HepG2 (cell line): ENCODE measurements around the gene AUNIP. TPM values are rescaled to one million over a fixed set of nuclear protein-coding genes. Genes with fewer than 3 reads are reported as not detected.

Source experiments
- ATAC-seq: fragments of 200-7000 bp; cut with Tn5 transposase; 3 replicates; pipeline ENCODE4 v1.9.1; 2020; ENCODE audit warnings: mild to moderate bottlenecking, moderate library complexity
- BruUV-seq: library from RNA; stranded (reverse); fragments of 400-500 nt; replicated peaks from 2 replicates; lab custom pipeline; 2021; lab: Mats Ljungman, UMichigan
- CTCF ChIA-PET: fragments of 300-600 bp; formaldehyde crosslinking; extraction: SDS; loops from one replicate; lab custom pipeline; 2021; ENCODE audit warnings: low total read pairs, inconsistent platforms, low intra/inter-chr PET ratio; lab: Yijun Ruan, JAX
- POLR2A ChIA-PET: fragments of 350-600 bp; sonication (Branson Sonifier 250); formaldehyde crosslinking; loops from one replicate; lab custom pipeline; 2020; ENCODE audit warnings: antibody characterized with exemption, inconsistent platforms; lab: Yijun Ruan, JAX
- DNase-seq: peaks from one replicate; pipeline ENCODE4 v3.0.0-alpha.2; 2015; ENCODE audit warnings: low spot score
- FAIRE-seq: peaks from 3 replicates; lab custom pipeline; 2011; peaks lifted over from hg19 to GRCh38; lab: Jason Lieb, UNC
- H2AFZ ChIP-seq: one replicate; pipeline ENCODE4 v1.6.1; 2011; ENCODE audit warnings: low read length, inconsistent platforms
- H3K27ac ChIP-seq: fragments of 300-600 bp; 3 replicates; pipeline ENCODE4 v1.8.0; 2011; ENCODE audit warnings: mixed run types, mild to moderate bottlenecking, mixed read lengths, low read length, inconsistent platforms; ENCODE audit not compliant: insufficient read depth; ENCODE audit errors: extremely low read length
- H3K27me3 ChIP-seq, 2 experiments: fragments of 200-600 bp in 1 of 2; 2 replicates in 1 of 2; 3 replicates in 1 of 2; pipeline versions ENCODE4 v1.6.0 to v1.8.0; 2011; ENCODE audit warnings: low read length in 2 of 2, mild to moderate bottlenecking in 2 of 2, moderate library complexity in 2 of 2, inconsistent platforms in 1 of 2; ENCODE audit not compliant: insufficient read depth in 2 of 2, control insufficient read depth in 1 of 2
- H3K36me3 ChIP-seq, 2 experiments: fragments of 200-600 bp in 1 of 2; replicated peaks in 1 of 2; 2 replicates in 1 of 2; 3 replicates in 1 of 2; pipeline versions ENCODE4 v1.5.1 to v1.8.0; 2011; ENCODE audit warnings: low read length in 2 of 2, inconsistent platforms in 1 of 2; ENCODE audit not compliant: insufficient read depth in 2 of 2, control insufficient read depth in 1 of 2
- H3K4me1 ChIP-seq: 2 replicates; pipeline ENCODE4 v1.5.1; 2012; ENCODE audit warnings: low read length, inconsistent platforms; ENCODE audit not compliant: insufficient read depth
- H3K4me2 ChIP-seq: 2 replicates; pipeline ENCODE4 v1.6.0; 2011; ENCODE audit warnings: low read depth, low read length, inconsistent platforms
- H3K4me3 ChIP-seq, 3 experiments: fragments of 200-600 bp in 1 of 3; sonication (generic), shearing (Covaris generic) in 1 of 3; replicated peaks in 1 of 3; 2 replicates each; pipeline ENCODE4 v1.5.1; 2011 to 2016; ENCODE audit warnings: low read length in 3 of 3, inconsistent platforms in 2 of 3, low read depth in 2 of 3, mild to moderate bottlenecking in 2 of 3, control low read depth in 1 of 3, mixed read lengths in 1 of 3; ENCODE audit not compliant: insufficient read depth in 1 of 3
- H3K79me2 ChIP-seq: one replicate; pipeline ENCODE4 v1.6.1; 2011; ENCODE audit warnings: low read length, inconsistent platforms; ENCODE audit not compliant: insufficient read depth
- H3K9ac ChIP-seq: 2 replicates; pipeline ENCODE4 v1.6.0; 2011; ENCODE audit warnings: mild to moderate bottlenecking, low read depth, low read length, inconsistent platforms; ENCODE audit not compliant: insufficient read depth
- H3K9me3 ChIP-seq: 2 replicates; pipeline ENCODE4 v1.5.1; 2012; ENCODE audit warnings: mild to moderate bottlenecking, low read length
- H4K20me1 ChIP-seq: 2 replicates; pipeline ENCODE4 v1.6.0; 2011; ENCODE audit warnings: inconsistent platforms, mild to moderate bottlenecking, low read length, moderate library complexity; ENCODE audit not compliant: insufficient read depth
- GABPB1 ChIP-seq: IDR thresholded peaks from 2 replicates; pipeline ENCODE4 v1.6.1; 2016; ENCODE audit warnings: mild to moderate bottlenecking, missing genetic modification reagents, moderate library complexity, missing compliant biosample characterization
- HNF4G ChIP-seq, 2 experiments: sonication (generic) in 1 of 2; formaldehyde crosslinking in 1 of 2; IDR thresholded peaks; 2 replicates each; pipeline versions ENCODE4 v1.4.0 to v1.6.1; 2011 to 2020; ENCODE audit warnings: borderline replicate concordance in 2 of 2, low read depth in 2 of 2, mild to moderate bottlenecking in 2 of 2, low read length in 1 of 2, missing genetic modification reagents in 1 of 2, moderate library complexity in 1 of 2
- ZFP36L2 ChIP-seq: sonication (generic); formaldehyde crosslinking; IDR thresholded peaks from 2 replicates; pipeline ENCODE4 v1.4.0; 2020; ENCODE audit warnings: missing genetic modification reagents
- ZNF503 ChIP-seq: sonication (generic); formaldehyde crosslinking; IDR thresholded peaks from 2 replicates; pipeline ENCODE4 v1.4.0; 2020; ENCODE audit warnings: missing genetic modification reagents
- ZNF530 ChIP-seq: sonication (generic); formaldehyde crosslinking; IDR thresholded peaks from 2 replicates; pipeline ENCODE4 v1.5.0; 2020; ENCODE audit warnings: low read depth, mild to moderate bottlenecking, missing genetic modification reagents
- ZNF543 ChIP-seq: sonication (generic); formaldehyde crosslinking; IDR thresholded peaks from 2 replicates; pipeline ENCODE4 v1.4.0; 2020; ENCODE audit warnings: mild to moderate bottlenecking, missing genetic modification reagents
- ZNF556 ChIP-seq: sonication (generic); formaldehyde crosslinking; IDR thresholded peaks from 2 replicates; pipeline ENCODE4 v1.4.0; 2020; ENCODE audit warnings: mild to moderate bottlenecking, missing genetic modification reagents, borderline replicate concordance
- ZNF792 ChIP-seq: IDR thresholded peaks from 2 replicates; pipeline ENCODE4 v1.6.1; 2016
- WGBS: methylation state at CpG from one replicate; pipeline ENCODE4 v1.1.6; 2017; ENCODE audit warnings: low lambda C conversion rate; 5-methylcytosine and 5-hydroxymethylcytosine counted together
- in situ Hi-C: cut with HindIII; loops from 2 replicates; pipeline ENCODE4 v1.10.0; 2017; ENCODE audit warnings: low pct_unique_long_range_greater_than_20kb; ENCODE audit not compliant: extremely low pct_ligation_motif_present
- intact Hi-C: fragments of 100-400 bp; cut with micrococcal nuclease; formaldehyde crosslinking; loops from one replicate; pipeline ENCODE4 v1.10.0; 2022; ENCODE audit not compliant: unreplicated experiment
- polyA plus RNA-seq, 8 experiments: library from polyadenylated mRNA; depleted of rRNA in 3 of 8; stranded (reverse) in 7 of 8; unstranded in 1 of 8; fragments of >200 nt; fragmentation: Illumina TruSeq in 4 of 8; extraction: Trizol in 4 of 8; gene quantifications; 2 replicates each; pipeline versions ENCODE4 v1.2.1 to v1.2.3, GENCODE V29; 2011 to 2016; ENCODE audit warnings: low read depth in 4 of 8, missing spikeins in 1 of 8, mixed read lengths in 1 of 8; ENCODE audit not compliant: insufficient read depth in 1 of 8
- total RNA-seq, 5 experiments: library from RNA; depleted of rRNA; stranded (reverse); fragments of >200 nt; fragmentation: Illumina TruSeq; extraction: Trizol; gene quantifications; 2 replicates each; pipeline ENCODE4 v1.2.3, GENCODE V29; 2016; ENCODE audit warnings: low read depth in 1 of 5
- TF ChIP-seq, protein P1 (sequence below): sonication (generic); formaldehyde crosslinking; IDR thresholded peaks from 2 replicates; pipeline ENCODE4 v1.4.0; 2020; ENCODE audit warnings: low read depth, missing genetic modification reagents

The AUNIP gene
- total and polyA plus RNA-seq, 2 of the 13 experiments (the other 11 are each of a cell fraction or from before 2014, with no cell fraction given) = 3.8 to 12.3 TPM

GRCh38 chr1:25829046-25829445 lies 30.2 kb downstream of the AUNIP start:
- FAIRE-seq (no peak), DNase-seq (no peak), ATAC-seq (no peak)
- peaks cover 32 to 78% of the 10 kb centered on the region in 2 experiments for H3K36me3 ChIP-seq
- ChIA-PET CTCF (no interaction called here), POLR2A (interaction anchor here (1.2 kb wide), 1 partner anchor 9 kb away, joined by 3 read pairs; the partner anchor contains the start of gene MTFR1L)
- H3K9me3 ChIP-seq = no peaks in the 10 kb centered on the region
- in situ Hi-C loops (loop anchor here (10.0 kb wide), 1 partner anchor 166 kb away; the partner anchor contains the start of gene PAFAH2), intact Hi-C loops (no loop called here)
- H3K4me1 ChIP-seq = peaks cover 16% of the 10 kb centered on the region
- H3K27me3 ChIP-seq = no peaks in the 10 kb centered on the region
- no peak for TF ChIP-seq ZNF530 (CRISPR knock-in tag)
- no peak for TF ChIP-seq ZFP36L2 (CRISPR knock-in tag)
- TF ChIP-seq ZNF503 (CRISPR knock-in tag) = no peak
- no peak for TF ChIP-seq ZNF792 (CRISPR knock-in tag)
- TF ChIP-seq GABPB1 (CRISPR knock-in tag) = no peak
- TF ChIP-seq, protein P1, sequence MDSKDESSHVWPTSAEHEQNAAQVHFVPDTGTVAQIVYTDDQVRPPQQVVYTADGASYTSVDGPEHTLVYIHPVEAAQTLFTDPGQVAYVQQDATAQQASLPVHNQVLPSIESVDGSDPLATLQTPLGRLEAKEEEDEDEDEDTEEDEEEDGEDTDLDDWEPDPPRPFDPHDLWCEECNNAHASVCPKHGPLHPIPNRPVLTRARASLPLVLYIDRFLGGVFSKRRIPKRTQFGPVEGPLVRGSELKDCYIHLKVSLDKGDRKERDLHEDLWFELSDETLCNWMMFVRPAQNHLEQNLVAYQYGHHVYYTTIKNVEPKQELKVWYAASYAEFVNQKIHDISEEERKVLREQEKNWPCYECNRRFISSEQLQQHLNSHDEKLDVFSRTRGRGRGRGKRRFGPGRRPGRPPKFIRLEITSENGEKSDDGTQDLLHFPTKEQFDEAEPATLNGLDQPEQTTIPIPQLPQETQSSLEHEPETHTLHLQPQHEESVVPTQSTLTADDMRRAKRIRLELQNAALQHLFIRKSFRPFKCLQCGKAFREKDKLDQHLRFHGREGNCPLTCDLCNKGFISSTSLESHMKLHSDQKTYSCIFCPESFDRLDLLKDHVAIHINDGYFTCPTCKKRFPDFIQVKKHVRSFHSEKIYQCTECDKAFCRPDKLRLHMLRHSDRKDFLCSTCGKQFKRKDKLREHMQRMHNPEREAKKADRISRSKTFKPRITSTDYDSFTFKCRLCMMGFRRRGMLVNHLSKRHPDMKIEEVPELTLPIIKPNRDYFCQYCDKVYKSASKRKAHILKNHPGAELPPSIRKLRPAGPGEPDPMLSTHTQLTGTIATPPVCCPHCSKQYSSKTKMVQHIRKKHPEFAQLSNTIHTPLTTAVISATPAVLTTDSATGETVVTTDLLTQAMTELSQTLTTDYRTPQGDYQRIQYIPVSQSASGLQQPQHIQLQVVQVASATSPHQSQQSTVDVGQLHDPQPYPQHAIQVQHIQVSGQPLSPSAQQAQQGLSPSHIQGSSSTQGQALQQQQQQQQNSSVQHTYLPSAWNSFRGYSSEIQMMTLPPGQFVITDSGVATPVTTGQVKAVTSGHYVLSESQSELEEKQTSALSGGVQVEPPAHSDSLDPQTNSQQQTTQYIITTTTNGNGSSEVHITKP (CRISPR knock-in tag) = no peak
- no peak for TF ChIP-seq HNF4G (IDR thresholded peaks at IDR 0.05; ENCODE audit: borderline replicate concordance, low read depth, low read length)
- TF ChIP-seq HNF4G (CRISPR knock-in tag; IDR thresholded peaks at IDR 0.05; ENCODE audit: borderline replicate concordance, low read depth) = no peak
- no peak for TF ChIP-seq ZNF543 (CRISPR knock-in tag)
- TF ChIP-seq ZNF556 (CRISPR knock-in tag) = no peak
- no TSS peak for BruUV-seq
- H3K4me2 ChIP-seq = no peak overlapping the region
- H4K20me1 ChIP-seq = peaks cover 3% of the 10 kb centered on the region; the same call in 1 of the 2 replicates
- H3K4me3 ChIP-seq = no peak overlapping the region
- no peak overlapping the region for H3K9ac ChIP-seq
- no peak overlapping the region for H2AFZ ChIP-seq
- no peak overlapping the region for H3K27ac ChIP-seq
- WGBS = 80% methylated on average over 1 of the region's 1 CpG
- no peaks in the 10 kb centered on the region for H3K79me2 ChIP-seq
